ENCODE measurements around the gene MRC1.

- TF ChIP-seq SIN3A (IDR thresholded peaks at IDR 0.05; ENCODE audit: borderline replicate concordance, insufficient read depth, low read length) (no peak), POLR2AphosphoS5 (IDR thresholded peaks at IDR 0.05; ENCODE audit: low read depth, low read length) (no peak)
- TF ChIP-seq, protein P1, sequence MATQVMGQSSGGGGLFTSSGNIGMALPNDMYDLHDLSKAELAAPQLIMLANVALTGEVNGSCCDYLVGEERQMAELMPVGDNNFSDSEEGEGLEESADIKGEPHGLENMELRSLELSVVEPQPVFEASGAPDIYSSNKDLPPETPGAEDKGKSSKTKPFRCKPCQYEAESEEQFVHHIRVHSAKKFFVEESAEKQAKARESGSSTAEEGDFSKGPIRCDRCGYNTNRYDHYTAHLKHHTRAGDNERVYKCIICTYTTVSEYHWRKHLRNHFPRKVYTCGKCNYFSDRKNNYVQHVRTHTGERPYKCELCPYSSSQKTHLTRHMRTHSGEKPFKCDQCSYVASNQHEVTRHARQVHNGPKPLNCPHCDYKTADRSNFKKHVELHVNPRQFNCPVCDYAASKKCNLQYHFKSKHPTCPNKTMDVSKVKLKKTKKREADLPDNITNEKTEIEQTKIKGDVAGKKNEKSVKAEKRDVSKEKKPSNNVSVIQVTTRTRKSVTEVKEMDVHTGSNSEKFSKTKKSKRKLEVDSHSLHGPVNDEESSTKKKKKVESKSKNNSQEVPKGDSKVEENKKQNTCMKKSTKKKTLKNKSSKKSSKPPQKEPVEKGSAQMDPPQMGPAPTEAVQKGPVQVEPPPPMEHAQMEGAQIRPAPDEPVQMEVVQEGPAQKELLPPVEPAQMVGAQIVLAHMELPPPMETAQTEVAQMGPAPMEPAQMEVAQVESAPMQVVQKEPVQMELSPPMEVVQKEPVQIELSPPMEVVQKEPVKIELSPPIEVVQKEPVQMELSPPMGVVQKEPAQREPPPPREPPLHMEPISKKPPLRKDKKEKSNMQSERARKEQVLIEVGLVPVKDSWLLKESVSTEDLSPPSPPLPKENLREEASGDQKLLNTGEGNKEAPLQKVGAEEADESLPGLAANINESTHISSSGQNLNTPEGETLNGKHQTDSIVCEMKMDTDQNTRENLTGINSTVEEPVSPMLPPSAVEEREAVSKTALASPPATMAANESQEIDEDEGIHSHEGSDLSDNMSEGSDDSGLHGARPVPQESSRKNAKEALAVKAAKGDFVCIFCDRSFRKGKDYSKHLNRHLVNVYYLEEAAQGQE (IDR thresholded peaks at IDR 0.05; ENCODE audit: insufficient read depth in 1 of 2, low read depth in 2 of 2, low read length in 2 of 2), result no peak
Measured at GRCh38 chr10:17764142-17764541, 45.0 kb upstream of the MRC1 start.
